DMS114 treated with DMSO at 0.1 percent for 48 hours (cell line): ENCODE measurements around the gene SNHG17.
"Not testable (repeated sequence)": the region's sequence is repeated elsewhere in the genome, so short reads cannot be mapped to it uniquely, and the experiment has no call there.

ENCODE experiments used
- DNase-seq: peaks from one replicate; lab custom pipeline; 2025; ENCODE audit not compliant: unreplicated experiment; lab: John Stamatoyannopoulos, UW

The SNHG17 gene

GRCh38 chr20:38421915-38422314 lies 13.2 kb downstream of the SNHG17 start:
- DNase-seq = no peak

GRCh38 chr20:38420388-38421085 lies 14.6 kb downstream of the SNHG17 start:
- DNase-seq = no peak

GRCh38 chr20:38418509-38419204 lies 16.5 kb downstream of the SNHG17 start:
- DNase-seq = no peak

- no peak for DNase-seq
These were observed 20.2 kb downstream of the SNHG17 start for GRCh38 chr20:38414769-38415450.

- DNase-seq = no peak
These were observed 22.1 kb downstream of the SNHG17 start for GRCh38 chr20:38412877-38413577.

GRCh38 chr20:38407822-38408221 lies 27.3 kb downstream of the SNHG17 start:
- DNase-seq = not testable (repeated sequence)

GRCh38 chr20:38407321-38407720 lies 27.8 kb downstream of the SNHG17 start:
- no peak for DNase-seq

- DNase-seq = no peak
These were observed 28.7 kb downstream of the SNHG17 start for GRCh38 chr20:38406476-38406875.

- no peak for DNase-seq
These were observed 30.0 kb downstream of the SNHG17 start for GRCh38 chr20:38405132-38405531.

- DNase-seq = no peak
These were observed 31.1 kb downstream of the SNHG17 start for GRCh38 chr20:38404016-38404415.

- no peak for DNase-seq
These were observed 32.3 kb downstream of the SNHG17 start for GRCh38 chr20:38402816-38403215.

GRCh38 chr20:38402089-38402488 lies 33.0 kb downstream of the SNHG17 start:
- DNase-seq = no peak

GRCh38 chr20:38395751-38396395 lies 39.3 kb downstream of the SNHG17 start:
- not testable (repeated sequence) for DNase-seq

GRCh38 chr20:38395165-38395564 lies 40.0 kb downstream of the SNHG17 start:
- no peak for DNase-seq

GRCh38 chr20:38393259-38393658 lies 41.9 kb downstream of the SNHG17 start:
- DNase-seq = no peak

- DNase-seq = no peak
These were observed 42.8 kb downstream of the SNHG17 start for GRCh38 chr20:38392356-38392755.

- no peak for DNase-seq
These were observed 47.2 kb downstream of the SNHG17 start for GRCh38 chr20:38387953-38388352.

GRCh38 chr20:38386851-38387250 lies 48.3 kb downstream of the SNHG17 start:
- no peak for DNase-seq

- no peak for DNase-seq
These were observed 49.1 kb downstream of the SNHG17 start for GRCh38 chr20:38386004-38386403.

- no peak for DNase-seq
These were observed 52.0 kb downstream of the SNHG17 start for GRCh38 chr20:38383147-38383546.

GRCh38 chr20:38377838-38378237 lies 57.3 kb downstream of the SNHG17 start:
- not testable (repeated sequence) for DNase-seq
